Measurements from ENCODE around the gene CSN2. TPM values are rescaled to one million over a fixed set of nuclear protein-coding genes. Genes with fewer than 3 reads are reported as not detected.
A peak's percentile ranks its signal among the peaks of the same experiment; 100 is the strongest.
"Not testable (repeated sequence)": the region's sequence is repeated elsewhere in the genome, so short reads cannot be mapped to it uniquely, and the experiment has no call there.

The CSN2 gene
- not detected for polyA plus RNA-seq (ENCODE audit: insufficient read length in 4 of 4)

GRCh38 chr4:69965628-69966027 is at the start of gene CSN2:
Gene CSN2, minus strand, starts transcription at chr4:69965728. Its CDS starts 4,733 bp downstream, at chr4:69960995.
- no peak for DNase-seq (ENCODE audit: low read depth in 4 of 4, low spot score in 2 of 4)

DNA sequence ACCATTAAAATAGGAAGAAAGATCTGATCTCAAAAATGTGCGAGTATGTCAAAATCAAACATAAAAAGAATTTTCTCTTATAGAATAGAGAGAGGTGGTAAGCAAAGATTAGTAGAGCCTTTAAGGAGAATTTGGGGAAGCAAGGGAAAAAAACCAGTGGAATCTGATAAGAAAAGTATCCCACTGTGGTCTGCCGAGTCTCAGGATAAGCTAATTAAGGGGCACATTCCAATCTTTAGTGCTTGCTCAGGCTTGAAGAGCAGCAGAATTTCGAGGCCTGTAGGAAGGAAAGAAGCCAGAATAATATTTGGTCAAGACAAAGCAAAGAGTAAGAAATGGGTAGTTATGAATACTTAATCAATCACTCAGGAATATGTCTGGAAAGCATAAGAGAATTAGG is 43.2 kb upstream of the CSN2 start:
- no peak for DNase-seq (ENCODE audit: low read depth in 4 of 4, low spot score in 2 of 4)

DNA sequence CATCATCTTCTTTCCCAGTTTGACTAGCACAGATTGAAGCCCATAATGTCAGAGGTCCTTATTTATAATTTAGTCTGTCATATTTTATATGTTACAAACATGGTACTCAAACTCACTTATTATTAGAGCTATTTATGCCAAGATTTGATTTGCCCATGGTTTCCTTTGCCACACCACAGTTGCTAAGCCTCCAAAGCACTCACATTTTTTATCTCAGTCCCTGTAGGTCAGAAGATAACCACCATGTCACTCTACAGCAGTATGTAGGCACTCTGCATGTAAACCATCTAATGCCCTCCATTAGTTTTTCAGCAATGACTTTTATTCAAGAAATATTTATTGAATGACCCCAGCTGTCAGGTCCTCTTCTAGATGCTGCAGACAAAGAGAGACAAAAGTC is 37.0 kb upstream of the CSN2 start:
- no peak for DNase-seq (ENCODE audit: low read depth in 4 of 4, low spot score in 2 of 4)

- DNase-seq (ENCODE audit: low read depth in 4 of 4, low spot score in 2 of 4) = no peak
Observed at GRCh38 chr4:70000711-70001110, 35.2 kb upstream of the CSN2 start.

DNA sequence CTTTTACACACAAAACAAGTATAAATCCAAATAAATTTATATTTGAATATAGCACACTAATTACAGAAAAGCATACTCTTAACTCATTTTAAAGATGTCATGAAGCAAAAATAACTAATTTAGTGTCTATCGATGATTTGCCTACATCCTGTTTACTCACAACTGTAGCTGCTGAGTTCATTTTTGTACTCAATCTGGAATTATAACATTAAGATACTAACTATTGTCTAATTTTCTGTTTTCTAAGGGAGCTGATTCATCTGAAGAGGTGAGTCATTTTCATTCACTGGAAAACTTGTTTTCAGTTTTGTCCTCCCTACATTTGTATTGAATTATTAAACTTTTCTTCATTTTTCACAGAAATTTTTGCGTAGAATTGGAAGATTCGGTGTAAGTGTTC is 33.9 kb upstream of the CSN2 start:
- DNase-seq (ENCODE audit: low read depth in 4 of 4, low spot score in 2 of 4) = no peak

GRCh38 chr4:69995526-69996016 is 30.0 kb upstream of the CSN2 start, which contains the start of gene STATH:
Gene STATH, plus strand, starts transcription at chr4:69995966. Its CDS starts 2,472 bp downstream, at chr4:69998438.
- DNase-seq (ENCODE audit: low read depth in 4 of 4, low spot score in 2 of 4) = no peak

GRCh38 chr4:69994782-69995181 is 29.3 kb upstream of the CSN2 start:
- DNase-seq (ENCODE audit: low read depth in 4 of 4, low spot score in 2 of 4) = no peak

- DNase-seq (ENCODE audit: low read depth in 4 of 4, low spot score in 2 of 4) = no peak
Observed at GRCh38 chr4:69991016-69991415, 25.5 kb upstream of the CSN2 start.

- no peak for DNase-seq (ENCODE audit: low read depth in 4 of 4, low spot score in 2 of 4)
Observed at GRCh38 chr4:69986663-69987062, 21.1 kb upstream of the CSN2 start.

DNA sequence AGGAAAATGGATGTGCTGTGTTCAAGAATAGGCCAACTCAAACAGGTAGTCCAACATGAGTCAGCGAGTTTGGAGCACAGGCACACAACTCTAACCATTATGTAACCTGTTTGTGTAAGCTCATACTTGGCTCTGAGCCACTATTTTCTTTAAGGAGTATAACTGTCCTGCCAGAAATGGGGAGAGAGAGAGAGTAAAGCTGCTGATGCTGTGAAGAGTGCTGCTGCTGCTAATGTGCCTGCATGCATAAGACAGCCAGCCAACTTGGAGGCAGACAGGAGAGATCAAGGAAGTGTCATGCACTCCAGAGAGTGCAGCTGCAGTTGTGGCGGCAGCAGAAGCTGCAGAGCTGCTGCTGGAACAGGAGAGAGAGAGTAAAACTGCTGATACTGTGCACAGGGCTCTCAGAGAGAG is 18.5 kb upstream of the CSN2 start:
- peak in 2 of 4 donors; percentile 13 to 24 for DNase-seq (ENCODE audit: low read depth in 4 of 4, low spot score in 2 of 4)

DNA sequence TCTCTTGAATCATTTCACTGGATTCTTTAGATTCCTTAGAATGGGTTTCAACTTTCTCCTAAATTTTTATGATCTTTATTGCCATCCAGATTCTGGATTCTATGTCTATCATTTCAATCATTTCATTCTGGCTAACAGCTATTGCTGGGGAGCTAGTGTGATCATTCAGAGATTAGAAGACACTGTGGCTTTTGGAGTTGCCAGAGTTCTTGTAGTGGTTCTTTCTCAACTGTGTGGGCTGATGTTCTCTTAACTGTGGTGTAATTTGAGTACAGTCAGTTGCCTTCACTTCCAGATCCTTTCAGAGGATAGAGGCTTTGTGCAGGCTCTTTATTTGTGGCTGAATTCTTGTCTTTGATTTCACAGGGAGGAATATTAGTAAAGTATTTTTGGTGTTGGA is 12.1 kb upstream of the CSN2 start:
- no peak for DNase-seq (ENCODE audit: low read depth in 4 of 4, low spot score in 2 of 4)

GRCh38 chr4:69974631-69975030 is 9.1 kb upstream of the CSN2 start:
- DNase-seq (ENCODE audit: low read depth in 4 of 4, low spot score in 2 of 4) = no peak

DNA sequence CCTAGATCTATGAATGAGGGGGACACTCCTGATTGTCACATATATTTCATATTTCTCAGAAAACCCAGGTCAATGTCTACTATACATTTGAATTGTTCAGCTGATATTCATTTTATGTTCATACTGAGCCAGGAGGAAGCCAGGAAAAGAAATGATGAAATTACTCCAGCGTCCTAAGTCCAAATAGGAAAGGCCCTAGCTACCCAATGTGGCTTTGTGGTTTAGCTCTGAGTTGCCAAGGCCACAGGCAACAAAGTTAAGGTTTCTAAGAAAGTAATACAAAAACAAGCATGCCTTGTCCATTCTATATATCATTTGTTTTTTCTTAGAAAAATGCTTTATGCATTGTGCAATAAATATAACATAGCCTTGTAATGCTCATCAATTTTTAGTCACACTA is 4.5 kb upstream of the CSN2 start:
- no peak for DNase-seq (ENCODE audit: low read depth in 4 of 4, low spot score in 2 of 4)

- DNase-seq (ENCODE audit: low read depth in 4 of 4, low spot score in 2 of 4) = no peak
Observed at GRCh38 chr4:69957209-69957608, 8.3 kb downstream of the CSN2 start.

- DNase-seq (ENCODE audit: low read depth in 4 of 4, low spot score in 2 of 4) = no peak
Observed at GRCh38 chr4:69951602-69952001, 13.9 kb downstream of the CSN2 start.

DNA sequence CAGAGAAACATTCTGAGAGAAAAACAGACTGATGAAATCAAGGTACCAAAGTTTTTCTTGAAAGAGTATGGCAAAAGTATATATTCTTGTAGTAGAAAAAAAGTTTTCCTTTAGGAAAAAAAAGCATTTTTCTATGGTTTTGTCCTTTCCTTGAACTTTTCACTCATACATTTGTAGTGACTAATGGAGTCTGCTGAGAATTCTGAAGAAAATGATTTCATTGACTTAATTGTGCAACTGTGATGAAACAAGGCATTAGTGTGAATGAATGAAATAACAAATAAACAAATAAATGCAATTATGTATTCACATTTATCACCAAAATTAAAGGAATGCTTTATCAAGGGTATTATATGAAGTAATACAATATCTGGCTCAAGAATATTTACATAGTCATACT is 29.0 kb downstream of the CSN2 start:
- DNase-seq (ENCODE audit: low read depth in 4 of 4, low spot score in 2 of 4) = no peak

DNA sequence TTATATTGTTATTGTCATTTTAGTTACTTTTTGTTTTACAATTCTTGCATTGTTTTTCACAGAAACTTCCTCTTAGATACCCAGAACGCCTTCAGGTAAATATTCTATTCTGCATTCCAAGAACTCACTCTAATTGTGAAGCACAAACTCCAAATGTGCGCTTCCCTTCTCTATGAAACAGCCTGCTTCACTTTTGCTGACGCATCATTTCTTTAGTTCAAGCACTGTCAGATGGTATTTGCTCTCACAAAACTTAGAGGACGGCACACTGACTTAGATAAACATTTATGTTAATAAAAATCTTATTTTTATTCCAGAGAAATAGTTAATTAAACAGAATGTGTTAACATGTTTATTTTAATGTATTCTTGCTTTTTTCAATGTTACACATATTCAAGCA is 31.4 kb downstream of the CSN2 start:
- DNase-seq (ENCODE audit: low read depth in 4 of 4, low spot score in 2 of 4) = no peak

- DNase-seq (ENCODE audit: low read depth in 4 of 4, low spot score in 2 of 4) = no peak
Observed at GRCh38 chr4:69930768-69931167, 34.8 kb downstream of the CSN2 start, which contains the start of gene CSN1S1. Gene CSN1S1, plus strand, starts transcription at chr4:69931068. Its CDS starts 1,488 bp downstream, at chr4:69932556.

DNA sequence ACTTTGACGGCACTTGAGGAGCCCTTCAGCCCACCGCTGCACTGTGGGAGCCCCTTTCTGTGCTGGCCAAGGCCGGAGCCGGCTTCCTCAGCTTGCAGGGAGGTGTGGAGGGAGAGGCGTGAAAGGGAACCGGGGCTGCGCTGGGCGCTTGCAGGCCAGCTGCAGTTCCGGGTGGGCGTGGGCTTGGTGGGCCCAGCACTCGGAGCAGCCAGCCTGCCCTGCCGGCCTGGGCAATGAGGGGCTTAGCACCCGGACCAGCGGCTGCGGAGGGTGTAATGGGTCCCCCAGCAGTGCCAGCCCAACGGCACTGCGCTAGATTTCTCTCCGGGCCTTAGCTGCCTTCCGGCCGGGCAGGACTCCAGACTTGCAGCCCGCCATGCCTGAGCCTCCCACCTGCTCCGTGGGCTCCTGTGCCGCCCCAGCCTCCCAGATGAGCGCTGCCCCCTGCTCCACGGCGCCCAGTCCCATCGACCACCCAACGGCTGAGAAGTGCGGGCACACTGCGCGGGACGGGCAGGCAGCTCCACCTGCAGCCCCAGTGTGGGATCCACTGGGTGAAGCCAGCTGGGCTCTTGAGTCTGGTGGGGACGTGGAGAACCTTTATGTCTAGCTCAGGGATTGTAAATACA is 41.6 kb downstream of the CSN2 start:
- not testable (repeated sequence) for DNase-seq (ENCODE audit: low read depth in 4 of 4, low spot score in 2 of 4)

DNA sequence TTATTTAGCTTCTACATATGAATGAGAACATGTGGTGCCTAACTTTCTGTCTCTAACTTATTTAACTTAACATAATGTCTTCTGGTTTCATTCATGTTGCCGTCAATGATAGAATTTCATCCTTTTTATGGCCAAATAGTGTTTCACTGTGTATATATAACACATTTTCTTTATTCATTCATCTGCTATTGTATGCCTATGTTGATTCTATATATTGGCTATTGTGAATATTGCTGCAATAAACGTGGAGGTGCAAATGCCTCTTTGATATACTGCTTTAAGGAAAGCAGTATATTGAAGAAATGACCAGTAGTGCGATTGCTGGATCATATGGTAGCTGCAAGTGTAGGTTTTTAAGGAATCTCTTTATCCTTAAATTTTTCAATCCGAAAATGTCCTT is 44.7 kb downstream of the CSN2 start:
- DNase-seq (ENCODE audit: low read depth in 4 of 4, low spot score in 2 of 4) = no peak

GRCh38 chr4:69910016-69910782 is 55.3 kb downstream of the CSN2 start:
- no peak for DNase-seq (ENCODE audit: low read depth in 4 of 4, low spot score in 2 of 4)

- DNase-seq (ENCODE audit: low read depth in 4 of 4, low spot score in 2 of 4) = no peak
Observed at GRCh38 chr4:69909195-69909594, 56.3 kb downstream of the CSN2 start.

Data from left renal cortex interstitium (tissue), 4 donors.